ENCODE results near the gene FBXO39.
"Not testable (repeated sequence)": the region's sequence is repeated elsewhere in the genome, so short reads cannot be mapped to it uniquely, and the experiment has no call there.

FBXO39 gene

DNA sequence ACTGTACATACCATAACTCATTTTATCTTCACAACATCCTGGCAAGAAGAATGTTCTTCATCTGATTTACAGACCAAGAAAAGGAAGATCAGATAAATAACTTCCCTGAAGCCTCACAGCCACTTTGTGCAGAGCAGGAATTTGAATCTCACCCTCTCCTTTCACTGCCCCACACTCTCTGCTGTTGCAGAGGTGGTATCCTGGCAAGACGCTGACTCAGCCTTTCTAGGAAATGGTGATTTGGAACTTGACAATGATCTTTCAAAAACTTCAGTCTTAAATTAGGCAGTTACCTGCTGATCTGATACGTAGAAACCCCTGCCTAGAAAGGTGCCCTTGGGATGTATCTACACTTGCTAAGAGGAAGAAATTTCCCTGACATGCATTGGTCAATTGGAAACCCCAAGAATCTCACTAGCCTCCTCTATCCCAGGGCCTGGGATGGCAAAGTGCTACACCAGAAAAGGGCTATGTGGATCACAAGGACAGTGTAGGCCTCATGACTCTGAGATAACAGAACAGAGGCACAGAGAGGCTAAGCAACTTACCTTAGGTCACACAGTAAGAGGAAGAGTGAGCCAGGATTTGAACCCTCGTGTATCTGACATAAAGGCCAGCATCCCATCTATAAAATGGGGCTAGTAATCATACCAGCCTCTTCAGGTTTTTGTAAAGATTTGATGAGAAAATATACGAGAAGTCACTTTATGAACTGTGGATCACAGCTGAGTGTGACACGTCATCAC is 17.9 kb downstream of the FBXO39 start:
- no peak for DNase-seq

DNA sequence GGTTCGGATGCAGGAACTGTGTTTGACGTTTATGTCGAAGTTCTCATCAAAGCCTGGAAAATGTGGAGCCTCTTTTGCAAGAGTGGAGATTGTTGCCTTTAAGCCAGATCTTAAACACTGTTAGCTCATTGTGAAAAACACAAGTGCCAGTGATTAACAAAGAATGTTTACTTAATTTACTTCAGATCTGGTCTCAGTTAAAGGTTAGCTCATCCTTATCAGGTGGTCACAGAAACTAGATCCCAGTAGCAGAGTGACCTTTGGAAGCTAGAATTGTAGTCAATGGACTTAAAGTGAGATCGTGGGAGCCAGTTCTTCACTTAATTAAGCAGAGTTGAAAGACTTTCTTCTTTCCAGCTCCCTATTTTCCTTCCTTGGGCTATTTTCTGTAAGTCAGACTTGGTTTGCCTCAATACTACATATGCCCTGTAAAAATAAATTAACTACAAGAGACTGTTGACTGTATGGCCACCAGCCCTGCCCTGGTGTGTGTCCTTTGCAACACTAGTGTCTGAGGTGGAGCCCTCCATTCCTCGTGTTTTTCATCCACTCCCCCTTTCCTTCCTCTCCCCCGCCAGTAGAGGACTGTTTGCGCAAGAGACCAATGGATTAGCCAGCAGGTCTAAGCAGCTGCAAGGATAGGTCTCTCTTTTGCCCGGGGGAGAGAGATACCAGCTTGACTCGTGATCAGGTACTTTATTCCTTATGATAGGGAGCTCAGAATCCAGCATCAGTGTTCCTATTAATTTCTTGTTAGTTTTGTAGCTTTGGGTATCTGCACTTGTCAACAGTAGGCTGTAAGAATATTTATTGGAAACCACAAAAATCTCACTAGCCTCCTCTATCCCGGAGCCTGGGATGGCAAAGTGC is 20.2 kb downstream of the FBXO39 start:
- DNase-seq, result no peak

DNA sequence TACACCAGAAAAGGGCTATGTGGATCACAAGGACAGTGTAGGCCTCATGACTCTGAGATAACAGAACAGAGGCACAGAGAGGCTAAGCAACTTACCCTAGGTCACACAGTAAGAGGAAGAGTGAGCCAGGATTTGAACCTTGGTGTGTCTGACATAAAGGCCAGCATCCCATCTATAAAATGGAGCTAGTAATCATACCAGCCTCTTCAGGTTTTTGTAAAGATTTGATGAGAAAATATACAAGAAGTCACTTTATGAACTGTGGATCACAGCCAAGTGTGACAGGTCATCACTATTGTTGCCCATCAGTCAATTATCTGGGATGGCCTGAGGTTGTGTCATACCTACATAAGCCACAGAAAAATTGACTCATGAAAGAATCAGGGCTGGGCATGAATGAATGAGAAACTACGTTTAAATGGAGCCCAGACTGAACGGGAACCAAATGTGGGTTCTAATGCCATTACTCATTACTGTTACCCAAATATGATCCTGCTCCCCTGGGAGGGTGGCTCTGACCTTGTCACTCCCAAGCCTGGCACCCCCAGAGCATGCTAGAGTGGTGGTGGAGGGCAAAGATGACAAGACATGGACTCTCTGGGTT is 21.0 kb downstream of the FBXO39 start:
- DNase-seq, result no peak

DNA sequence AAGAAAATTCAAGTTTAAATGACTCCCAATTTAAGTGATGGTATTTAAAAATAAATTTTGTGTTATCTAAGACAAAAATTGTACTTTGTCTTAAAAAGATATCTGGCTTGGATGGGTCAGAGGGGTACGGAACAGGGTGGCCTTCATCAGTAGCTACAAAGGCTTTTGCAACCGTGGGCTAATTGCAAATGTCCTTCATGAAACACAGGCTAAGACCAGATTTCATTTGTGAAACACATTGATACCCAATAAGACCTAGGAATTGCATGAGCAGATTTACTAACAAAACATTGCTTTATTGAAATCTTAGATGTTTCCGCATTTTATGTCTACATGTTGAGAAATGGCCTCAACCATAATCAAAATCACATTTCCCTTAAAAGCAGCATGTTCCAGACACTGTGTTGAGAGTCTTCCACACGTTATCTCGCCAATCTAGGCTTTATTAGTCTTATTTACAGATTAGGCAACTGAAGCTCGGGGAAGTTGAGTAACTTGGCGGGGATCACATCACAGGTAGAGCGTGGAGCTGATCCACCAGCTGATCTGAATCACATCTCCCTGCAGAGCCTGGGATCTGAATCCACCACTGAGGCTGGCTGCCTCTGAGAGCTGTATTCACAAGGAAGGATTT is 21.8 kb downstream of the FBXO39 start:
- DNase-seq, result no peak

DNA sequence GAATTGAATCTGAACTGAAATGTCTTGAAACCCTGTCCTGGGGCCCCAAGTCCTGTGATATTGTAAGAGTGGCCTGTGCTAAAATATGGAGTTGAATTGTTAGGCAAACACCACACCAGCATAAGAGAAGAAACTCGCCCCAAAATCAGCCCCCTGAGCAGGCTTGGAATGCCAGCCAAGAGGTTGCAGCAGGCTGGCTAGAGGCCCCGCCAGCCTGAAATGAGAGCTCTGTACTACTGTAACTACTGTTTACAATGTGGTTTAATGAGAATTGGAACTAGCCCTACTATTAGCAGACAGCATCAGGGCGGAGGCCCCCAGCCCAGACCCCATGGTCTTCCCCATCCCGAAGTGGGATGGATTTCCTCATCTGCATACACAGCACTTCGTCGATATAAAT is 23.7 kb downstream of the FBXO39 start:
- no peak for DNase-seq

DNA sequence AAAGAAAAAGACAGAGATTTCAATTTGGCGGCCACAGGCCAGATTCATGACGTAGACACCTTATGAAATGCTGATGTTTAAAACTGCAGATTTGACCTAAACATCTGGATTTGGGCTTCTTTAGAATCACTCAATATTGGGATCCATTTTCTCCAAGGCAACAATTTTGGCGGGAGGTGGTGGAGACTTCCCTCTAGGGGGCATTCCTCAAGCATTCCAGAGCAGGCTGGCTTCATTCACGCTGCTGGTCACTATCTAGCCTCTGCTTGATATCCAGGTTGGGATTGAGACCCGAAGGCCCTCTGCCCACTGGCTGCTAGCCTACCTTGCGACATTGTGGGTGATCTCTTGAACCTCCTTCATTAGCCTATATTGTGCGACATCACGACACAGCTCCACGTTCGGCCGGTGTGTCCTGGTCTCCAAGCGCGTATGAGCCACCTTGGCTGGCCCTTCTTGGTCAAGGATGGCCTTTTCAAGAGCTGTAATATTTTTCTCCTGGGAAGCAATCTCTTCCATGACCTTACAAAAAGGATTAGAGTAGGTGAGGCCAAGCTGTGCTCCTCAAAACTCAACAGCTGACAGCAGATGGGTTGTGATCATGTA is 24.5 kb downstream of the FBXO39 start:
- DNase-seq, result peak in 1 of 2 donors; percentile 40

DNA sequence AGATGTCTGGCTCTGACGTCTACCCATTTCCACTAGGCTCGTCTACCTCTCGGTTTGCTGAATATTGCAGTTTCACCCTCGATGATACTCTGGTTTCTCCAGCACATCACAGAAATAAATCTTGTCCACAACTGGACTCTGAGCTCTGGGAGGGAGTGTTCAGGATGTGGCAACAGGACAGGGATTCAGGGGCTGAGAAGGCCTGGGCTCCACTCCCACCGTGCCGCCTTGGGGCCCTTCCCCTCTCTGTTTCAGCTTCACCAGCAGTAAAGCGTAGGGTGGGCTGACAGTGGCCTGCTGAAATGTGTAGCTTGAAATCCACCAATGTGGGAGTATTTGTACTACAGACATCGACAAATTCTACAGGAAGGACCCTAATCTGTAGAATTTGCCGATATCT is 35.5 kb downstream of the FBXO39 start:
- no peak for DNase-seq

DNA sequence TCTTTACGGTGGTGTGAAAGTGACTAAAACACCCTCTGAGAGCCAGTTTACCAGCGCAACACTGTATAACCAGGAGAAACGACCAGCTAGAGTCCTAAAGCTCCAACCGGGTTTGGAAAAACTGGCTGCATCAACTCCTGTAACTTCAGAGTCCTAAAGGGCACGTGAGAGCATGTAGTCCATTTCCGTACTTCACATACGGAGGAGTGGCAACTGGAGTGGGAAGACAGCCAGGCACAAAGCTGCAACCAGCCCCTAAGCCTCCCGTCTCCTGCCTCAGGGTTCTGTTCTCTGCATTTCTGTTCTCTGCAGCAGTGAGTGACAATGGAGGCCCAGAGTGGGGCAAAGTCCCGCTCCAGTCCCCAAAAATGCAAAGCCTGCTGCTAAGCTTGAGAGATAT is 36.3 kb downstream of the FBXO39 start:
- no peak for DNase-seq

DNA sequence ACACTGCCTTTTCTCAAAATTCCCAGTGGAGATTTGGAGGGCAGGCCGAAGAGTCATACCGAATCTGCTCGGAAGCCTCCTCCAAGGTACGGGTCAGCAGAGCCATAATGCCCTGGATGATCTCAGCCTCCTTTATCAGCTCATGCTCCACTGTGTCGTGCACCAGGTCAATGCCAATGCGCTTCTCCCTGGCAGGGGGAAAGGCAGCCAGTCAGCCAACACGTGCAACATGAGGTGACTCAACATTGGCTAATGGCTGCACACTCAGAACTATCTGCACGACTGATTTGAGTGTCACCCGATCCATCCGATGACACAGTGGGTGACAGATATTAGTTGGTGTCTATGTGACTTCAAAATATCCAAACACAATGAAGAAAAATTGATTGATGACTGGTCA is 39.8 kb downstream of the FBXO39 start:
- no peak for DNase-seq

DNA sequence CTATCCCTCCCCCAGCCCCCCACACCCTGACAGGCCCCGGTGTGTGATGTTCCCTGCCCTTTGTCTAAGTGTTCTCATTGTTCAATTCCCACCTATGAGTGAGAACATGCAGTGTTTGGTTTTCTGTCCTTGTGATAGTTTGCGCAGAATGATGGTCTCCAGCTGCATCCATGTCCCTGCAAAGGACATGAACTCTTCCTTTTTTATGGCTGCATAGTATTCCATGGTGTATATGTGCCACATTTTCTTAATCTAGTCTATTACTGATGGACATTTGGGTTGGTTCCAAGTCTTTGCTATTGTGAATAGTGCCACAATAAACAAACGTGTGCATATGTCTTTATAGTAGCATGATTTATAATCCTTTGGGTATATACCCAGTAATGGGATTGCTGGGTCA is 40.4 kb downstream of the FBXO39 start:
- DNase-seq, result not testable (repeated sequence)

DNA sequence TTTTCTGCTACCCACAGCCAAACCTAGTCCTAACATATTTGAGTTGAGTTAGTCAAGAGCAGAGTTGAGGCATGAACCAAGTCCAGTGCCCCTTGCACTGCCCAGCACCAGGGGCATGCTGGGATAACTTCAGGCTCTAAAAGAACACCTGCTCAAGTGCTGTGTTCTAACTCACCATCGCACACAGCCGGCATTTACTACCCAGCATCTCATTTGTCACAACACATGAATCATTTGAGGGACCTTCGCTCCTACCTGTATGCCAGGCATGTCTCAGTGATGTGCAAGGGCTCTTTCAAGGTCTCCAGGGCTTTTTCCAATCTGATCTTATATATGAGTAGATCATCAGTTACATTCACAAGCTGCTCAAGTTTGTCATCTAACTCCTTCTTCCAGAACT is 42.9 kb downstream of the FBXO39 start:
- no peak for DNase-seq

DNA sequence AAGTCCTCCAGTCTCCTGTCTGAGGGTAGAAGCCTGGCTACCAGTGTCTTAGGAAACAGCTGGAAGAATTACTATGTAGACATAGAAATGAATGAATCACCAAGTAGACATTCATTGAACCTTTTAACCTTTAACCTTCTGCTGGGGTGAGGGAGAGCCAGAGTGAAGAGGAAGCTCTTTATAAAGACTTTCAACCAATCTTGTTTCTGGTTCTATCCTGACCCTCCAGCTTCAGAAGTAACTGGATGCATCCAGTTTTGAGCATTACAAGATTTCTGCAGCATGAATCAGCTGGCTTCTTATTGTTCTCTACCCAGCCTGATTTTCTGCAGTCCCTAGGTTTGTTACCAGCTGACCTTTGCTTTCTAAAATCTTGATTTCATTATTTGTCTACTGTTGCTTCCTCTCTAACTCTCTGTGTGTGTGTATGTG is 47.0 kb downstream of the FBXO39 start:
- DNase-seq, result no peak

DNA sequence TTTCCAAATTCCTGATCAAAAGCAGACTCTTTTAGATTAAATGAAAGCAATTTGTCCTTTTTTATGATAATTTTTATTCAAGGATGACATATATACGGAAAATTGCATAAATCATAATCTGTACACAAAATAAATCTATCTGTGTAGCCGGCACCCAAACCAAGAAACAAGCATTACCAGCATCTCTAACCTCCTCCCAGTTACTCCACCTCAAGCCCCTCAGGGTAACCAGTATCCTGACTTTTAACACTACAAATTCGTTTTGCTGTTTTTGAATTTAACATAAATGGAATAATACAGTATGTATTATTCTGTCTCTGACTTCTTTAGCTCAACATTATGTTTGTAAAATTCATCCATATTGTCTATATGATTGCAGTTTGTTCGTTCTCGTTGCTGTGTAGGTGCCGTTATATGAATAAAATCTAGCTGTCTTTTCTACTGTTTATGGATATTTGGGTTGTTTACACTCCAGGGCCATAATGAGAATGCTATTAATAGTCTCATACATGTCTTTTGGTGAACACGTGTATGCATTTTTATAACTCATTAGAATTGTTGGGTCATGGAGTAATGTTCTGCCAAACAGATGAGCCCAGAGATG is 54.5 kb downstream of the FBXO39 start:
- no peak for DNase-seq

DNA sequence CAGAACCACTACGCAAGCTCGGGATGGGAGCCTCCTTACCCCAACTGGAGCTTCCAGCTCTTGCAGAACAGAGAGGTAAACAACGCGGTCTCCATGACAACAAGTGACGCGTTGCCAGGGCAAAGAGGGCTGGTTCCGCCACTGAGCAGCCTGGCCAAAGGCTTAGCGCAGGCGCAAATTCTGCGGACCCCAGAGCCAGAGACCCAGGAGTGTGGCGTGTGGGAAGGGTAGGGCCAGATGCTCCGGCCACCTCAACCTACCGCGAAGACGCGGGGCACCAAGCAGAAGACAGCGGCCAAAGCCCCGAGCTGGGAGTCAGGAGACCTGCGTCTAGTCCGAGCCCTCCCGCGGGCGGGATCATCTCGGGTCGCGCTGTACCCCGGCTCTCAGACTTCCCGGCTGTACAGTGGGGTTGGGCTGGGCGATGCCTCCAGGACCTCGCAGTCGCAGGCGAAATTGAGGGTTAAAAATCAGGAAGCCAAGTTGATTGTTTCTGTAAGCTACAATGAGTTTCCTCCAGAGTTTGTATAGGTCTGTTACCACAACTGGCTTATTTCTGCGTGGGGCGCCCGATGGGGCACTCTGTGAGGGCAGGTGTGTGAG is 55.7 kb downstream of the FBXO39 start, which contains the start of gene TEKT1:
Gene TEKT1 (minus strand): TSS at position 69 of the 603 bp plus-strand sequence. CDS start 1,353 bp downstream, outside the sequence.
- DNase-seq, result peak; percentile 67

Measured in stimulated activated CD4-positive, alpha-beta T cell treated with anti-CD3 and anti-CD28 coated beads, Interleukin-2, amount 100 ng/mL, for 24 hours (primary cell).